ENCODE data around the gene LIPE. TPM values are rescaled to one million over a fixed set of nuclear protein-coding genes. Genes with fewer than 3 reads are reported as not detected.
"Not testable (repeated sequence)": the region's sequence is repeated elsewhere in the genome, so short reads cannot be mapped to it uniquely, and the experiment has no call there.

Gene LIPE
- 26.9 and 30.2 TPM in 2 replicates for total RNA-seq

- intact Hi-C loops (cut with micrococcal nuclease), result no loop called here
Measured at GRCh38 chr19:42427313-42427712, at the start of gene LIPE. Gene LIPE (minus strand): TSS chr19:42427388. CDS start chr19:42427149, 239 bp downstream.

DNA sequence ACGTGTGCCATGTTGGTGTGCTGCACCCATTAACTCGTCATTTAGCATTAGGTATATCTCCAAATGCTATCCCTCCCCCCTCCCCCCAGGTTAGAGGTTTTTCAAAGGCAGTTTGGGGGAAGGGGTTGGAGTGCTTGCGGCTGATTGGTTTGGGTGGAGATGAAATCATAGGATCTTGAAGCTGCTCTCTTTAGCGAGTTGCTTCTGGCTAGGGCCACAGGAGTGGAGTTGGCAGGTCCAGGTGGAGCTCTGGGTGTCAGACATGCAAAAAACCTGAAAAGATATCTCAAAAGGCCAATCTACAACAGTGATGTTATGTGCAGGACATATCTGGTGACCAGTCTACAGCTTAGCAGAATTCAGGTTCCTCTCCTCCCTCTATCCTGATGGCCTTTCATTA, 48.2 kb upstream of the LIPE start:
- intact Hi-C loops (cut with micrococcal nuclease), result loop anchor here (1.0 kb wide), 1 partner anchor 39 kb away; no protein-coding TSS in a partner anchor

GRCh38 chr19:42474743-42475142, 47.6 kb upstream of the LIPE start:
- intact Hi-C loops (cut with micrococcal nuclease), result loop anchor here (1.0 kb wide), 1 partner anchor 40 kb away; no protein-coding TSS in a partner anchor

DNA sequence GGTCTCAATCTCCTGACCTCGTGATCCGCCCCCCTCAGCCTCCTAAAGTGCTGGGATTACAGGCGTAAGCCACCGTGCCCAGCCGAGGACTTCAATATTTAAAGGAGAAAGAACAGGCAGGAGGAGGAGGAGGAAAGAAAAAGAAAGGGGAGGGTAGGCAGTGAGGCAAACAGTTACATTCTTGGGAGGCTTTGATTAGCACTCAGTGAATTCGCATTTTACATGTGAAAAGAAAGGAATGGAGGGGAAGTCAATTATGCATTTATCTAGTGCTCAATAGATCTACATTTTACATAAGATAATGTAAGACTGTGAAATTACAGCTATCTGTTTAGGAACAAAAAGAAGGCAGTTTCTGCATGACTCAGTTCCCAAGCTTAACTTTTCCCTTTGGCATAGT, 46.5 kb upstream of the LIPE start:
- intact Hi-C loops (cut with micrococcal nuclease), result no loop called here

- intact Hi-C loops (cut with micrococcal nuclease), result no loop called here
Measured at GRCh38 chr19:42472402-42473147, 45.4 kb upstream of the LIPE start.

DNA sequence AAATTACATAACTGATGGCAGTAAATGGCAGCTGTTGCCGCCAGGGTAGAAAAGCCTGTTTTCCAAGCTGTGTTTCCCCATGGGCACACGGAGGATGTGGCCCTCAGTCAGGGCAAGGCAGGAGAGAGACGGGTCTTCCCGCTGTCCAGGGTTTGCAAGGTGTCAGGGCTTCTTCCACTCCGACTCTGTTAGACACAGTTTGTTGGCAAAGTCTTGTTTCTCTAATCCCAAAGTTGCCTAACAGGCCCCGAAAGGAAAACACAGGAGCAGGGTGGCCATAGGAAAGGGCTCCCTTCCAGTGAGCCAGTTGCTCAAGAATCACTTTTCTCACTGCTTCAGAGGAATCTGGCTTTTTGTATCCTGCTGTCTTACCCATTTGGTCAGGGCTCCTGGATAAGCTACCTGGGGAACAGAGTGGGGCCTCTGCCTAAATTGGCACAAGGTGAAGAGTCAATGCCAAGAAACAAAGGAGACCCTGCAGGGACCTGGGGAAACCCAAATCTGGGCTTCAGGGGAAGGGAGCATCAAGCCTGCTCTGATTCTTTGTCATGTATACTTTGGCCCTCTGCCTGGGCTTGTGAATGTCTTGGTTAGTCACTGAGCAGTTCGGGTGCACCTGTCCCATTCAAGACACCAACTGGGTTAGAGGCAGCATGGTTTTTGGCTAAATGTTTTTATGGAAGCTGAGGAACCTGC, 44.5 kb upstream of the LIPE start:
- intact Hi-C loops (cut with micrococcal nuclease), result no loop called here

DNA sequence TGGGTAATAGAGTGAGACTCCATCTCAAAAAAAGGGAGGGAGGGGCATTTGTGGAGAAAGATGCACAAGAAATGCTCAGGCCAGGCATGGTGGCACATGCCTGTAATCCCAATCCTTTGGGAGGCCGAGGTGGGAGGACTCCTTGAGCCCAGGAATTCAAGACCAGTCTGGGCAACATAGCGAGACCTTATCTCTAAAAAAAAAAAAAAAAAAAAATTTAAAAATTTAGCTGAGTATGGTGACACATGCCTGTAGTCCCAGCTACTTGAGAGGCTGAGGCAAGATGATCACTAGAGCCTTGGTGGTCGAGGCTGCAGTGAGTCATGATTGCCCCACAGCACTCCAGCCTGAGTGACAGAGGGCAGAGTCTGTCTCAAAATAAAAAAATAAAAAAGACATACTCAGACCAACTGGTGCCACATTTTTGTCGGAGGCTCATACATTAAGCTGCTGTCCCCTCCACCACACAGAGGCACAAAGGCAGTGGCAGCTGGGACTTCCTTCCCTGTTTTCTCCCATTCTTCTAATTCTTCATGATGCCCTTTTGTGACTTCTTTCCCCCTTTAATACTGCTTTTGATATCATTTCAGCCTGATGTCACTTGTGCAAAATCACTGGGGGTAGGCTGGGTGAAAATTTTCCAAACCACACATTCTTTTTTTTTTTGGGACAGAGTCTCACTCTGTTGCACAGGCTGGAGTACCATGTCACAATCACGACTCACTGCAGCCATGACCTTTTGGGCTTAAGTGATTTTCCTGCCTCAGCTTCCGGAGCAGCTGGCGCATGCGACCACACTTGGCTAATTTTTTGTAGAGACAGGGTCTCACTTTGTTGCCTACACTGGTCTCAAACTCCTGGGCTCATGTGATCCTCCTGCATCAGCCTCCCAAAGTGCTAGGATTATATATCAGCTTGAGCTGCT, 42.4 kb upstream of the LIPE start:
- intact Hi-C loops (cut with micrococcal nuclease), result no loop called here

- intact Hi-C loops (cut with micrococcal nuclease), result no loop called here
Measured at GRCh38 chr19:42468273-42468796, 41.1 kb upstream of the LIPE start.

DNA sequence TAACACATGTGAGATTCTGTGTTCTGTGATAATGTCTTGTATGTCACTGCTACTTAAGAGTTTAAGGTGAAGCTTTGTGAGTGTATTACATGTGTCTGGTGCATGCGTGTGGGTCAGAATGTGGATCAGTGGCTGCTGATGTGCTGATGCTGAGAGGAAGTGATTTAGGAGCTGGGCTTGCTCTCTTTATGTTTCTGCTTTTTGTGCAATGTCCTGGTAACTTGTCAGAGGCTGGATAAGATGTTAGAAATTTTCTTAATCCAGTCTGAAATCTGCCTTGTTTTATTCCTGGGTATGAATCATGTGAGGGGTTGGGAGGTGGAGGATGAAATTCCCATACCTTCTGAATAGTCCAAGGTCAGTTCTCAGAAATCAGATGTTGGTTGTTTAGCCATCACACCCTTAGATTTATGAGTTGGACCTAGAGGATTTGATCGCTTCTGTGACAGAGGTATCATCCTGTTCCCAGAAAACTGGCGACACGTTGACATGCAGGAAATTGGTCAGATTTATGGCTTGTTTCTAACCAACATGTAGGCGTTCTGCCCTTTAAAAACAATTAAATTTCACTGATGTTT, 40.1 kb upstream of the LIPE start:
- intact Hi-C loops (cut with micrococcal nuclease), result loop anchor here (2.0 kb wide), 1 partner anchor 14 kb away; no protein-coding TSS in a partner anchor

- intact Hi-C loops (cut with micrococcal nuclease), result loop anchor here (2.0 kb wide), 1 partner anchor 14 kb away; no protein-coding TSS in a partner anchor
Measured at GRCh38 chr19:42466521-42467182, 39.5 kb upstream of the LIPE start.

GRCh38 chr19:42465827-42466280, 38.7 kb upstream of the LIPE start:
- intact Hi-C loops (cut with micrococcal nuclease), result loop anchor here (2.0 kb wide), 1 partner anchor 15 kb away; no protein-coding TSS in a partner anchor

DNA sequence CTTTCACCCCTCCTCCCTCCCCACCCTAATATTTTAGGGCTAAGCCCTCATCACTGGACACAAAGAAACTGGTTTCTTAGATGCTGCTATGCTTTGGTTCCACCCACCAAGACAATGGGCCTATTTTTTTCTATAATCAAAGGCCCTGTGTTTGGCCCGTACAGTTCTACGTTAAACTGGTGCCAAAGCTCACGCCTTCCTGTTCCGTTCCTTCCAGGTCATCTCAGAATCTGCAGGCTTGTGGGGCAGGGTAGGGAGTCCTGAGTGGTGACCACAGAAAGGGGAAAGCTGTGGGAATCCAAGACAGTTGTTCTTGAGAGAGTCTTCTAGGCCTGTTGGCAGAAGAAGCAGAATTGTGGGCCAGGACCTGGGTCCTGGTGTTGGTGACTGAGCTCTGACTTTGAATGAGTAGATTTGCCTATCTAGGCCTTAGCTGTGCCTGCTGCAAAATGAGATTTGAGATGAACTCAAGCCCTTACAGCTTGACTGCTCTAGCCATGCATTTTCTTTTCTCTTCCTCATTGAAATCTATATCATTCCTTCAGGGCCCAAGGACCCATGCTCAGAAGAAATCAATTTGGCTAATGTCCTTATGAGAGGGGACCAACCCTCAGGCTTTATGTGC, 34.6 kb upstream of the LIPE start:
- intact Hi-C loops (cut with micrococcal nuclease), result no loop called here

DNA sequence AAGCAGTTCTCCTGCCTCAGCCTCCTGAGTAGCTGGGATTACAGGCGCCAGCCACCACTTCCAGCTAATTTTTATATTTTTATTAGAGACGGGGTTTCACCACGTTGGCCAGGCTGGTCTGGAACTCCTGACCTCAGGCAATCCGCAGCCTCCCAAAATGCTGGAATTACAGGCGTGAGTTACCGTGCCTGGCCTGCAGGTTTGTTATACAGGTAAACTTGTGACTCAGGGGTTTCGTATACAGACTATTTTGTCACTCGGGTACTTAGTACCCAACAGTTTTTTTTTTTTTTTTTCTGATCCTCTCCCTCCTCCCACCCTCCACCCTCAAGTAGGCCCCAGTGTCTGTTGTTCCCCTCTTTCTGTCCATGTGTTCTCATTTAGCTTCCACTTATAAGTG, 34.0 kb upstream of the LIPE start:
- intact Hi-C loops (cut with micrococcal nuclease), result not testable (repeated sequence)

- intact Hi-C loops (cut with micrococcal nuclease), result no loop called here
Measured at GRCh38 chr19:42459926-42460325, 32.7 kb upstream of the LIPE start.

DNA sequence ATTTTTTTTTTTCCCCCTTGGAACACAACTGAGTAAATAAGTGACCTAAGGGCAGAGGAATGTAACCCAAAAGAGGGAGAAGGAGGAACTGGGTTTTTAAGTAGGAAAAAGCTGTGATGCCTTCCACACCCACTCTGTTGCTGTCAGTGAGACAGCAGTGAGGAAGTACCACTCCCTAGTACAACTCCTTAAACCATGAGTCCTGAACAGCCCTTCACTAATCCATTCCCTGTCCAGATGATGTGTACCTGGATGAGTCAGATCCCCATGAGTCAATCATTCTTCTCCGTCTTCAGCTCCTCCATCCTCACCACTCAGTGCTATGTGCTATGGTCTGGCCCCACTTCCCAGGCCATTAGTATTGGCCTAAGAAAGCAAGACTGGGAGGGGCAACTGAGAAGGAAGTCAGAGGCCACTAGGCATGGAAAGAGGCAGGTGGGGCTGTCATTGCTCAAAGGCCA, 28.5 kb upstream of the LIPE start:
- intact Hi-C loops (cut with micrococcal nuclease), result no loop called here

- intact Hi-C loops (cut with micrococcal nuclease), result no loop called here
Measured at GRCh38 chr19:42455086-42455485, 27.9 kb upstream of the LIPE start.

GRCh38 chr19:42452590-42452989, 25.4 kb upstream of the LIPE start:
- intact Hi-C loops (cut with micrococcal nuclease), result no loop called here

DNA sequence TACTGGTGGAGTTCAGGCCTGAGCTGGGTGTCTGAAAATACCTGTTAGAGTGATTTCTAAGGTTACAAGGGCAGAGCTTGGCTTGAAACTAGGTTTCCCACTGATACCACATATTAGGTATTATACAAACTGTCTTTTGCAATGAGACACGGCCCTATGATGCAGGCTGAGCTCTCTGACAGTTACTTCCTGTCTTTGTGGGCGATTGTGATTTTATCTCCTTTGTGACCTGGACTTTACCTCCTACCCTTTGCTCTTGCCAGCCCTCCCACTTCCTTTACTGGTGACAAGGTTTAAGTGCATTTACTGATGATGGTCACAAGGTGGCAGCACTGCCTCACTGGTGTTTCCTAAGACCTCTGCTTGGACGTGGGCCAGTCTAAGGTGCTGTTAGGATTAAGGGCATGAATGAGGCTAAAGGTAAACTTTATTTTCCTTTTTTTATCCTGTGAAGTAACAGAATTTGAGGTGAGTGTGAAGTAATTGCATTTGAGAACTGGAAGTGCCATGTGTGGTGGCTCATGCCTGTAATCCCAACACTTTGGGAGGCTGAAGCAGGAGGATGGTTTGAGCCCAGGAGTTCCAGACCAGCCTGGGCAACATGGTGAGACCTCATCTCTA, 23.2 kb upstream of the LIPE start:
- intact Hi-C loops (cut with micrococcal nuclease), result loop anchor here (1.0 kb wide), 6 partner anchors 10 to 146 kb away; no protein-coding TSS in a partner anchor

GRCh38 chr19:42448306-42448705, 21.1 kb upstream of the LIPE start:
- intact Hi-C loops (cut with micrococcal nuclease), result not testable (repeated sequence)

Measured in T-helper 1 cell treated with Interleukin-12 subunit alpha and Interleukin-12 subunit beta and Interleukin-4 antibody, amounts not matched to agents 30 ng/mL and 1 ng/mL, for 36 hours (primary cell).